Naive thymus-derived CD4-positive, alpha-beta T cell (primary cell): ENCODE measurements around the gene HOXA5. TPM values are rescaled to one million over a fixed set of nuclear protein-coding genes. Genes with fewer than 3 reads are reported as not detected.
A peak's percentile ranks its signal among the peaks of the same experiment; 100 is the strongest.

Experiments
- ATAC-seq: fragments of 150-1000 bp; cut with Tn5 transposase; 2 replicates; pipeline ENCODE4 v1.10.0; 2021; ENCODE audit warnings: mild to moderate bottlenecking, moderate library complexity
- CTCF ChIA-PET: fragments of 350-600 bp; sonication (Branson Sonifier 250); formaldehyde crosslinking; loops from one replicate; lab custom pipeline; 2021; ENCODE audit warnings: antibody characterized with exemption; lab: Charles Lee
- POLR2A ChIA-PET: fragments of 350-600 bp; sonication (Branson Sonifier 250); formaldehyde crosslinking; loops from one replicate; lab custom pipeline; 2021; ENCODE audit warnings: antibody characterized with exemption, inconsistent platforms; lab: Charles Lee
- DNase-seq, 9 donors: peaks; one replicate each; pipeline versions ENCODE4 v3.0.0 to v3.0.0-alpha.2; 2020 to 2022; ENCODE audit warnings: mixed read lengths in 1 of 9
- H3K27ac ChIP-seq: one replicate; pipeline ENCODE4 v1.7.0; 2013; ENCODE audit warnings: mild to moderate bottlenecking, low read depth, low read length, moderate library complexity
- H3K27me3 ChIP-seq, 2 donors: one replicate each; pipeline ENCODE4 v1.7.0; 2013; ENCODE audit warnings: low read length in 2 of 2, mild to moderate bottlenecking in 2 of 2, moderate library complexity in 2 of 2; ENCODE audit not compliant: control insufficient read depth in 2 of 2, insufficient read depth in 2 of 2
- H3K36me3 ChIP-seq, 3 experiments: 1 replicate in 2 of 3; 2 replicates in 1 of 3; pipeline ENCODE4 v1.7.0; 2013; ENCODE audit warnings: low read length in 3 of 3, mild to moderate bottlenecking in 3 of 3, moderate library complexity in 1 of 3; ENCODE audit not compliant: insufficient read depth in 3 of 3, control insufficient read depth in 2 of 3
- H3K4me1 ChIP-seq, 2 donors: one replicate each; pipeline ENCODE4 v1.7.0; 2013; ENCODE audit warnings: low read length in 2 of 2, mild to moderate bottlenecking in 2 of 2, moderate library complexity in 1 of 2; ENCODE audit not compliant: control insufficient read depth in 2 of 2, insufficient read depth in 2 of 2
- H3K4me3 ChIP-seq: 2 replicates; pipeline ENCODE4 v1.7.0; 2013; ENCODE audit warnings: mild to moderate bottlenecking, low read length
- H3K9me3 ChIP-seq, 3 experiments: 1 replicate in 2 of 3; 2 replicates in 1 of 3; pipeline ENCODE4 v1.7.0; 2013; ENCODE audit warnings: low read length in 3 of 3; ENCODE audit not compliant: control insufficient read depth in 2 of 3
- H3K27ac Mint-ChIP-seq, 9 donors: one replicate each; pipeline ENCODE4 v1.8.0; 2020 to 2022; ENCODE audit warnings: mixed read lengths in 9 of 9, mild to moderate bottlenecking in 8 of 9, moderate library complexity in 5 of 9, inconsistent platforms in 2 of 9
- H3K27me3 Mint-ChIP-seq, 5 donors: one replicate each; pipeline ENCODE4 v1.8.0; 2021 to 2022; ENCODE audit warnings: mixed read lengths in 5 of 5, mild to moderate bottlenecking in 1 of 5
- H3K36me3 Mint-ChIP-seq, 5 donors: one replicate each; pipeline ENCODE4 v1.8.0; 2020 to 2022; ENCODE audit warnings: mixed read lengths in 5 of 5, mild to moderate bottlenecking in 3 of 5, inconsistent platforms in 1 of 5
- H3K4me1 Mint-ChIP-seq, 7 donors: one replicate each; pipeline ENCODE4 v1.8.0; 2020 to 2022; ENCODE audit warnings: mixed read lengths in 7 of 7, mild to moderate bottlenecking in 3 of 7, inconsistent platforms in 1 of 7
- H3K4me3 Mint-ChIP-seq, 10 donors: one replicate each; pipeline ENCODE4 v1.8.0; 2020 to 2022; ENCODE audit warnings: mild to moderate bottlenecking in 10 of 10, mixed read lengths in 10 of 10, moderate library complexity in 6 of 10, inconsistent platforms in 2 of 10
- H3K9me3 Mint-ChIP-seq, 11 donors: one replicate each; pipeline ENCODE4 v1.8.0; 2020 to 2022; ENCODE audit warnings: mixed read lengths in 11 of 11, mild to moderate bottlenecking in 4 of 11, inconsistent platforms in 1 of 11, moderate library complexity in 1 of 11
- intact Hi-C, 2 donors: fragments of 100-400 bp; cut with micrococcal nuclease; formaldehyde crosslinking; loops; one replicate each; pipeline ENCODE4 v1.15.1; 2023
- polyA plus RNA-seq, 2 donors: library from polyadenylated mRNA; unstranded; fragments of 300-500 nt; fragmentation: Illumina TruSeq; gene quantifications; one replicate each; pipeline ENCODE4 v1.2.3, GENCODE V29; 2021
- total RNA-seq, 6 experiments: library from RNA in 5 of 6; stranded (reverse) in 5 of 6; gene quantifications; 1 replicate in 5 of 6; 2 replicates in 1 of 6; pipeline ENCODE4 v1.2.3 and lab custom pipeline; 2021 to 2026

Gene HOXA5
- total and polyA plus RNA-seq, 7 experiments from 2014 or later = 0.88 to 2.2 TPM; not detected in 5

GRCh38 chr7:27128776-27129728 is 14.4 kb downstream of the HOXA5 start:
- Mint-ChIP-seq H3K27me3 (peaks cover 34 to 60% (median 59%) of the 10 kb centered on the region in 5 donors), H3K27ac (peak overlapping the region in 2 of 9 donors; percentile 23 to 60), H3K4me3 (peak overlapping the region in 8 of 10 donors; percentile 15 to 66 (median 42)), H3K9me3 (no peaks in the 10 kb centered on the region), H3K36me3 (peaks cover 0 to 2% (median 0%) of the 10 kb centered on the region in 5 donors), H3K4me1 (peaks cover 0 to 4% (median 0%) of the 10 kb centered on the region in 7 donors)
- intact Hi-C loops = no loop called here
- ChIA-PET CTCF (no interaction called here), POLR2A (no interaction called here)
- DNase-seq (no peak), ATAC-seq (no peak)
- no peak overlapping the region for H3K4me3 ChIP-seq
- H3K27ac ChIP-seq = no peak overlapping the region
- H3K36me3 ChIP-seq = no peaks in the 10 kb centered on the region
- H3K9me3 ChIP-seq = no peaks in the 10 kb centered on the region
- H3K27me3 ChIP-seq = no peaks in the 10 kb centered on the region
- no peaks in the 10 kb centered on the region for H3K4me1 ChIP-seq

GRCh38 chr7:27128034-27128433 is 15.4 kb downstream of the HOXA5 start:
- Mint-ChIP-seq H3K4me1 (peaks cover 0 to 2% (median 0%) of the 10 kb centered on the region in 7 donors), H3K9me3 (no peaks in the 10 kb centered on the region), H3K27me3 (peaks cover 36 to 61% (median 50%) of the 10 kb centered on the region in 5 donors), H3K4me3 (no peak overlapping the region), H3K36me3 (peaks cover 0 to 2% (median 0%) of the 10 kb centered on the region in 5 donors), H3K27ac (no peak overlapping the region)
- intact Hi-C loops = no loop called here
- Histone ChIP-seq H3K27ac (no peak overlapping the region), H3K27me3 (no peaks in the 10 kb centered on the region), H3K4me3 (no peak overlapping the region), H3K9me3 (no peaks in the 10 kb centered on the region), H3K4me1 (no peaks in the 10 kb centered on the region), H3K36me3 (no peaks in the 10 kb centered on the region)
- ATAC-seq (no peak), DNase-seq (no peak)
- CTCF ChIA-PET = no interaction called here
- POLR2A ChIA-PET = no interaction called here

DNA sequence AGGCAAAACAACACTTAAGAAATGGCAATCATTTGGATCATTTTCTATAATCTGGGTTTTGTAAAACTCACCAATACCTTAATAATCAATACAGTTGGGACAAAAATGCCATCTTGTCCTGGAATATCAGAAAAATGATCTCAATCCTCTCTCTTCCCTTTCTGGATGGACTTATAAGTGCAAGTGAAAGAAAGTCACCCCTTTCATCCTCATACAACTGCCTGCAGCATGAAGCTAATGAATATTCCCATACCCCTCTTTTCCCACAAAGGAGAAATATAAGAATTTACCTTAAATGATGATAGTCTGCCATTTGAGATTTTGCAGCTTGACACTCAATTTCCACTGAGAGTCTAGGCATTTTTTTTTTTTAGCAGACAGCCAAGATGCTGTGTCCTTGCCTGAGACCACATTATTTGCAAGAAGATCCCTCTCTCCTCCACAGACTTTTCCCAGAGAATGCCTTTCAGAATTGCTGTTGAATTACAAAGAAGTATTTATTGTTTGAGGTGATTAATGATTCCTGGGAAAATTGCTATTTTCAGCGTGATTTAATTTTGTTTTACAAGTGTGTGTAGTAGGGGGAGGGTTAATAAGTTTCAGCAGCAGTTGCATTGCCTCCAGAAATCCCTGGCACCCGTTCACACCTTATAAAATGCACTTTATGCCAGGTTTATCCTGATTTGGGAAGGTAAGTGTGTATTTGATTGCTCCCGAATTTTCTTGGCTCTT is 16.7 kb downstream of the HOXA5 start:
- Mint-ChIP-seq H3K4me3 (no peak overlapping the region), H3K9me3 (no peaks in the 10 kb centered on the region), H3K4me1 (peaks cover 0 to 2% (median 0%) of the 10 kb centered on the region in 7 donors), H3K36me3 (peaks cover 0 to 2% (median 0%) of the 10 kb centered on the region in 5 donors), H3K27ac (no peak overlapping the region), H3K27me3 (peaks cover 34 to 55% (median 41%) of the 10 kb centered on the region in 5 donors)
- ChIA-PET CTCF (no interaction called here), POLR2A (interaction anchor here (0.6 kb wide), 1 partner anchor 519 kb away, joined by 3 read pairs; no protein-coding TSS in a partner anchor)
- ATAC-seq = no peak
- DNase-seq = no peak
- no peaks in the 10 kb centered on the region for H3K9me3 ChIP-seq
- H3K27me3 ChIP-seq = no peaks in the 10 kb centered on the region
- H3K36me3 ChIP-seq = no peaks in the 10 kb centered on the region
- intact Hi-C loops = no loop called here
- H3K27ac ChIP-seq = no peak overlapping the region
- H3K4me3 ChIP-seq = no peak overlapping the region
- H3K4me1 ChIP-seq = no peaks in the 10 kb centered on the region

DNA sequence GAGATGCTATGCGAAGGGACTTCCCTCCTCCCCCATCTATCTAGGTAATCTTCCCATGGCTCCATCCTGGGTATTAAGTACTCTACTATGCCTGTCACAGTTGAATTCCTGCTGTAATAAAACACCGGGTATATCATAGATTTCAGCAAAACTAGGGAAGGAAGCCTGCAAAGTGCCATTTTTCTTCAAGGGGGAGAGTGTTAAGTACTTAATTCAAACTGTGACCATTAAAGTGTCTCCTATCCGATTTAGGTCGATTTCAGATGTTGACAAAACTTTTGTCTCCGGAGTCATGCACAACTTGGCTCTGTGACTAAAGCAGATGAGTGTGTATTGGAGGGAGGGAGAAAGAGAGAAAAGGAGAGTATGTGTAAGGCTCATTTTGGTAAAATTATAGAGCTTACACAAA is 17.5 kb downstream of the HOXA5 start:
- intact Hi-C loops = no loop called here
- no peak for DNase-seq
- no peak overlapping the region for H3K27ac ChIP-seq
- no peaks in the 10 kb centered on the region for H3K4me1 ChIP-seq
- no peak for ATAC-seq
- H3K4me1 Mint-ChIP-seq = peaks cover 0 to 2% (median 0%) of the 10 kb centered on the region in 7 donors
- H3K36me3 ChIP-seq = no peaks in the 10 kb centered on the region
- H3K4me3 Mint-ChIP-seq = no peak overlapping the region
- no peaks in the 10 kb centered on the region for H3K9me3 ChIP-seq
- no peak overlapping the region for H3K27ac Mint-ChIP-seq
- no peaks in the 10 kb centered on the region for H3K27me3 ChIP-seq
- no peaks in the 10 kb centered on the region for H3K9me3 Mint-ChIP-seq
- peaks cover 0 to 2% (median 0%) of the 10 kb centered on the region in 5 donors for H3K36me3 Mint-ChIP-seq
- no peak overlapping the region for H3K4me3 ChIP-seq
- ChIA-PET POLR2A (no interaction called here), CTCF (no interaction called here)
- peaks cover 30 to 55% (median 37%) of the 10 kb centered on the region in 5 donors for H3K27me3 Mint-ChIP-seq

GRCh38 chr7:27124902-27125689 is 18.4 kb downstream of the HOXA5 start:
- H3K27ac Mint-ChIP-seq = no peak overlapping the region
- H3K9me3 ChIP-seq = no peaks in the 10 kb centered on the region

More at GRCh38 chr7:27124902-27125689, 18.4 kb downstream of the HOXA5 start:
- ChIA-PET POLR2A (no interaction called here), CTCF (no interaction called here)
- no peak for DNase-seq
- H3K4me1 ChIP-seq = no peaks in the 10 kb centered on the region
- no peak overlapping the region for H3K27ac ChIP-seq
- peaks cover 30 to 55% (median 37%) of the 10 kb centered on the region in 5 donors for H3K27me3 Mint-ChIP-seq
- H3K4me3 ChIP-seq = no peak overlapping the region
- no peaks in the 10 kb centered on the region for H3K9me3 Mint-ChIP-seq
- no peaks in the 10 kb centered on the region for H3K27me3 ChIP-seq
- H3K4me1 Mint-ChIP-seq = peaks cover 0 to 2% (median 0%) of the 10 kb centered on the region in 7 donors
- no peaks in the 10 kb centered on the region for H3K36me3 ChIP-seq
- ATAC-seq = no peak
- intact Hi-C loops = no loop called here
- no peak overlapping the region for H3K4me3 Mint-ChIP-seq
- peaks cover 0 to 2% (median 0%) of the 10 kb centered on the region in 5 donors for H3K36me3 Mint-ChIP-seq
